ENCODE data around the gene NRXN3. TPM values are rescaled to one million over a fixed set of nuclear protein-coding genes. Genes with fewer than 3 reads are reported as not detected.

NRXN3 gene
- total and polyA plus RNA-seq, 7 donors = 0.06 to 0.74 (median 0.15) TPM

- no peak for ATAC-seq
- no peaks in the 10 kb centered on the region for H3K9me3 ChIP-seq
- no peaks in the 10 kb centered on the region for H3K4me1 ChIP-seq
- no peaks in the 10 kb centered on the region for H3K36me3 ChIP-seq (ENCODE audit: insufficient read depth in 1 of 2, low read depth in 1 of 2)
- DNase-seq = no peak
- H3K27me3 ChIP-seq (ENCODE audit: insufficient read depth in 3 of 3, low read length in 2 of 3) = no peaks in the 10 kb centered on the region
- no peak for TF ChIP-seq CTCF (IDR thresholded peaks at IDR 0.05)
- H3K27ac ChIP-seq = no peak overlapping the region
- intact Hi-C loops (cut with DNase I) = no loop called here
- WGBS, 3 donors = 64 to 72% (median 67%) methylated on average over 5 of the region's 5 CpGs
- no peak overlapping the region for H3K4me3 ChIP-seq
Measured at GRCh38 chr14:79077096-79077495, 906.9 kb downstream of the NRXN3 start.

GRCh38 chr14:79080040-79080439 lies 909.9 kb downstream of the NRXN3 start:
- ATAC-seq (no peak), DNase-seq (no peak)
- Histone ChIP-seq H3K4me1 (no peaks in the 10 kb centered on the region), H3K27ac (no peak overlapping the region), H3K9me3 (no peaks in the 10 kb centered on the region), H3K36me3 (ENCODE audit: insufficient read depth in 1 of 2, low read depth in 1 of 2) (no peaks in the 10 kb centered on the region), H3K4me3 (no peak overlapping the region), H3K27me3 (ENCODE audit: insufficient read depth in 3 of 3, low read length in 2 of 3) (no peaks in the 10 kb centered on the region)
- intact Hi-C loops (cut with DNase I) = no loop called here
- WGBS, 3 donors = 66 to 82% (median 67%) methylated on average over 1 of the region's 1 CpG
- TF ChIP-seq CTCF (IDR thresholded peaks at IDR 0.05) = no peak

GRCh38 chr14:79082883-79083282 lies 912.7 kb downstream of the NRXN3 start:
- Histone ChIP-seq H3K36me3 (ENCODE audit: insufficient read depth in 1 of 2, low read depth in 1 of 2) (no peaks in the 10 kb centered on the region), H3K4me1 (no peaks in the 10 kb centered on the region), H3K27ac (no peak overlapping the region), H3K9me3 (no peaks in the 10 kb centered on the region), H3K4me3 (no peak overlapping the region), H3K27me3 (ENCODE audit: insufficient read depth in 3 of 3, low read length in 2 of 3) (no peaks in the 10 kb centered on the region)
- intact Hi-C loops (cut with DNase I) = no loop called here
- WGBS, 3 donors = 84 to 90% (median 87%) methylated on average over 2 of the region's 2 CpGs
- TF ChIP-seq CTCF (IDR thresholded peaks at IDR 0.05) = no peak
- DNase-seq (no peak), ATAC-seq (no peak)

GRCh38 chr14:79083356-79083755 lies 913.2 kb downstream of the NRXN3 start:
- H3K4me1 ChIP-seq = no peaks in the 10 kb centered on the region
- no peaks in the 10 kb centered on the region for H3K27me3 ChIP-seq (ENCODE audit: insufficient read depth in 3 of 3, low read length in 2 of 3)
- H3K4me3 ChIP-seq = no peak overlapping the region
- no peak for ATAC-seq
- no peak for DNase-seq
- intact Hi-C loops (cut with DNase I) = no loop called here
- 57 to 63% (median 60%) methylated on average over 4 of the region's 4 CpGs for WGBS, 3 donors
- no peak overlapping the region for H3K27ac ChIP-seq
- TF ChIP-seq CTCF (IDR thresholded peaks at IDR 0.05) = no peak
- no peaks in the 10 kb centered on the region for H3K36me3 ChIP-seq (ENCODE audit: insufficient read depth in 1 of 2, low read depth in 1 of 2)
- no peaks in the 10 kb centered on the region for H3K9me3 ChIP-seq

GRCh38 chr14:79084861-79085260 lies 914.7 kb downstream of the NRXN3 start:
- 31 to 44% (median 41%) methylated on average over 4 of the region's 4 CpGs for WGBS, 3 donors
- no peak for TF ChIP-seq CTCF (IDR thresholded peaks at IDR 0.05)

More at GRCh38 chr14:79084861-79085260, 914.7 kb downstream of the NRXN3 start:
- Histone ChIP-seq H3K27ac (no peak overlapping the region), H3K9me3 (no peaks in the 10 kb centered on the region), H3K4me1 (no peaks in the 10 kb centered on the region), H3K4me3 (no peak overlapping the region), H3K27me3 (ENCODE audit: insufficient read depth in 3 of 3, low read length in 2 of 3) (no peaks in the 10 kb centered on the region), H3K36me3 (ENCODE audit: insufficient read depth in 1 of 2, low read depth in 1 of 2) (no peaks in the 10 kb centered on the region)
- ATAC-seq = no peak
- no peak for DNase-seq
- intact Hi-C loops (cut with DNase I) = no loop called here

All from psoas muscle (tissue), 8 donors.